NCI-H2196 (cell line): ENCODE results near the gene TAOK3.
"Not testable (repeated sequence)": the region's sequence is repeated elsewhere in the genome, so short reads cannot be mapped to it uniquely, and the experiment has no call there.

Source experiments
- DNase-seq: peaks from one replicate; lab custom pipeline; 2025; ENCODE audit not compliant: unreplicated experiment; lab: John Stamatoyannopoulos, UW

The TAOK3 gene

GRCh38 chr12:118344829-118345228 lies 27.9 kb downstream of the TAOK3 start:
- DNase-seq: no peak

DNA sequence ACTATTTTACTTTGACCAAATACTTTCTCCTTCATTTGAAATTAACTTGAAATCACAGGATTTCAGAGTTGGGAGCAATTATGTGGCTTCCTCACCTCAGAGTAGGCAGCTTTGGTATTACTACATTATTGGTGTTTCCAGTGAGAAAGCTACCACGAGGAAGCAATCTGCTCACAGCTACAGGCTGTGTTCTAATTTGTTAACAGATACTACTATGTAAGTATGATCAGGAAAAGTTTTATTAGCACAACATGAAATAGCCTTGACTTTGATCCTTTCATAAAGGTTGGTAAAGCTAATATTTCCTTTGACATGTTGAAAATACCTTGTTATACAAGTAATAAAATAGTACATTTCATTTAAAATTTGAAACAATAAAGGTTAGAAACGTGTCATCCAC lies 30.6 kb downstream of the TAOK3 start:
- DNase-seq: no peak

GRCh38 chr12:118337194-118337838 lies 35.4 kb downstream of the TAOK3 start:
- DNase-seq: no peak

GRCh38 chr12:118336123-118336522 lies 36.6 kb downstream of the TAOK3 start:
- no peak for DNase-seq

GRCh38 chr12:118334939-118335567 lies 37.7 kb downstream of the TAOK3 start:
- no peak for DNase-seq

GRCh38 chr12:118334241-118334640 lies 38.5 kb downstream of the TAOK3 start:
- DNase-seq: no peak

GRCh38 chr12:118332511-118332910 lies 40.2 kb downstream of the TAOK3 start:
- DNase-seq: no peak

GRCh38 chr12:118330421-118331018 lies 42.2 kb downstream of the TAOK3 start:
- DNase-seq: no peak

GRCh38 chr12:118328486-118329330 lies 44.0 kb downstream of the TAOK3 start:
- no peak for DNase-seq

DNA sequence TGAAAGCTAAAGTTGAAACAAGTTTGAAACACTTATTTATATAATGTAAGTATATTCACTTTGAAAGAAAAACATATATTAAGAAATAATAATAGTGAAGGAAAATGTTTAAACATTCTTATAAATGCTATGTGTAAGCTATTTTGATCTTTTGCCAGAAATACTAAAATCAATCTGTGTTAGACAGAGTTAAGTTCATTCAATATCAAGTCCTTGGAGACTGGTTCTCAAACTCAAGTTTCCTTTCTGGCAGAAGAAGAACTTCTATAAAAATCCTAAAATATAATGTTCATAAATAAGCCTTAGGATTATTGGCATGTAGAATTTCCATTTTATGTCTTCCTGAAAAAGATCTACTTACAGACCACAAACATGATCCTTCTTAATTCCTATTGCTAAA lies 45.3 kb downstream of the TAOK3 start:
- DNase-seq: no peak

DNA sequence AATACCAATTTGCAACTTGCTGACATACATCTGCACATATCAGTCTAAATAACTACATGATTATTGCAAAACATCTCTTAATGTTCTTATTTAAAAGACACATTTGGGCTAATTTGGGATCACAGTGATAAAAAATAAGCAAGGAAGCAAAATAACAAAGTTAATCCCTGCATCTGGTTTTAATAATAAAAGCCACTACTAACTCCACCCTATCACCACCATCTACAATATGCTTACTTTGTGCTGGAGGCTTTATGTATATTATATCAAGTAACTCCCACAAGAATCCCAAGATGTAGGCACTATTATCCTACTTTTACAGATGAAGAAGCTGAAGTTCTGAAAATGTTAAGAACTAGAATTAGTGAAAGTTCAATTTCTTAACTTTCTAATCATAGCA lies 45.7 kb downstream of the TAOK3 start:
- no peak for DNase-seq

GRCh38 chr12:118325081-118325480 lies 47.6 kb downstream of the TAOK3 start:
- no peak for DNase-seq

- DNase-seq: no peak
These were observed 53.1 kb downstream of the TAOK3 start for GRCh38 chr12:118319627-118320026.

GRCh38 chr12:118318744-118319143 lies 54.0 kb downstream of the TAOK3 start:
- DNase-seq: no peak

- DNase-seq: no peak
These were observed 55.0 kb downstream of the TAOK3 start for GRCh38 chr12:118317729-118318128.

DNA sequence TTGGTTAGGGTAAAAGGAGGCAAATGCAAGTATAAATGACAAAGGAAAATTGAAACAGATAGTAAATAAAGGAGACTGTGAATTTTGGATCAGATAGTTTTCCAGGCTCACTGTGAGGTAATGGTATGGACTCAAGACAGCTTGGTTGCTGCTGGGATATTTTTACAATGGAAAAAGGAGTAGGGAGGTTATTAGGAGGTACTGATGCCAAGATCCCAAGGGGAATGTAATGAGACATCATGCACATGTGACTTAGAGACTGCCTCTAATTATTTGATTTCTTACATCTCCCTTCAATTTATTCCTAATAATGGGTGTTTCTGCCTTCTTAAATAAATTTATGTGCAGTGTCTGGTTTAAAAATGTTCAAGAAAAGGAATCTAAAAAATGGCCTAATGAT lies 56.9 kb downstream of the TAOK3 start:
- DNase-seq: no peak

DNA sequence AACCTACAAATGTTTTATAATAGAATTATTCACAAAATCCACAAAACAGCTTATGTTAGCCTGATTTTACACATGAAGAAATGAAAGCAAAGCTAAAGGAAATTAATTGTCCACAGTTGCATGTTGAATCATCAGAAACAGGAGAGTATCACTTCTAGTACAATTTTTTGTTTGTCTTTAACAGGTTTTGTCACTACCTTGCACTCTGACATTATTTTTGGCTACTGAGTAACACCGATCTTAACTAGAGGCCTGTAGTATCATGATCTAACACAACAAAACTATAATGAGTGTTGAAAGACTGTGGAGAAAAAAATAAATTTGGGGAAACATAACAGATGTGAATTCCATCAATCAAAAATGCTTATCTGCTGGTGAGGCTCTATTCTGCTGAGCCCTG lies 60.1 kb downstream of the TAOK3 start:
- DNase-seq: no peak

DNA sequence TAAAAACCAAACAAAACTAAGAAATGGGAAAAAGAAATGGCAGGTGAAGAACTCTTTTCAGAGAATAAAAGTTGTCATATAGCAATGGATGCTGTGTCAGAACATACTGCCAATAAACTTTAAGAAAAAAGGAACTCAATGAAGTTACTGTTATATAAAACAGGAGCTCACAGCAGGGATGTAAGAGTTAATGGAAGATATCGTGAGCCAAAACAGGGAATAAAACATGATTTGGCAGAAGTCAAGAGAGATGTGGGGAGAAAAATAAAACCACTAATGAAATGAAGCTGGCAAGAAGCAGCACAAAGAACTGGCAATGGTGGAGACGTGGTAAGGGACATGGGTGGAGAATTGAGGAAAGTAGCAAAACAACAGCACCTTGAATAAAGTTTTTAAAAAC lies 61.0 kb downstream of the TAOK3 start:
- DNase-seq: no peak

GRCh38 chr12:118310320-118310719 lies 62.4 kb downstream of the TAOK3 start:
- no peak for DNase-seq

- not testable (repeated sequence) for DNase-seq
These were observed 64.7 kb downstream of the TAOK3 start for GRCh38 chr12:118308006-118308405.

DNA sequence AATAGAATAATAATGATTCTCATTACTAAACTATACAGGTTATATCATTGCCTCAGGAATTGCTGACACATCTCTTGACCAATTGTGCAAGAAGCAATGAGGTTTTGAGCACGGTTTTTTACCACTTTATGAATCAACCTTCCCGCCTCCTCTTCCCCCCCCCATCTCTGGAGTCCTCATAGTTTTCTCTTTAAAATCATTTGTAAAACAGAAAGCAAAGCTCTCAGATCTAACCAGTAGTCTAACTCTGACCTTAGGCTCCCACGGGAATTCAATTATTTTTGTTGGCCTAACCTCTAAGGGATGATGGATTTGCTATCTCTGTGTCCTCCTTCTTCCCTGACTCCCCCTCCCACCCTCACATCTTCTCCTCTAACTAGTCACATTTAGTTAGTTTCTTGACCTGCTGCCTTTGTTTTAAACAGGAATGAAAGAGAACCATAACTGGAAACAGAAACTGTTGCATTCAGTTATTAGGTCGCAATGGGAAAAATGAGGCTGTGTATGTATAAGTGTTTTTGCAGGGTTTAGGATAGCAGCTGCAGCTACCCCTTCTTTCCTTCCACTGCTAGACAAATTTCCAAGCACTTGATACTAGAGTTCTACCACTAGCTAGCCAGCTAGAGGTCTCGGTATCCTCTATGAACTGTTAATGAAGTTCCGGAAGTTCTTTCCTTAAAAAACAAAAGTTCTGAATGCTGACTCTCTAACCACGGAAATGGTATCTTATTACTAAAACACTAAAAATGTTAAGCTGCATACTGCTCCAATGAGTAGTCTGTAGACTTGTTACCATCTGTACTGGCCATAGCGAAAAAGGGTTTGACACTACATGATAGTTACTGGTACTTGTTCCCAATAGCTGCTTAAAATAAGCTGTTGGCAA lies 65.4 kb downstream of the TAOK3 start:
- no peak for DNase-seq
